Gastrocnemius medialis (tissue), 4 donors: ENCODE measurements around the gene NEK10.

Source experiments
- POLR2A ChIP-seq, 2 donors: fragments of 450-650 bp; IDR thresholded peaks; one replicate each; pipeline ENCODE4 v1.6.1; 2017; ENCODE audit warnings: antibody characterized with exemption in 2 of 2, mild to moderate bottlenecking in 2 of 2, moderate library complexity in 2 of 2
- TF ChIP-seq, protein P1 (sequence below), 5 experiments: fragments of 450-650 bp in 3 of 5; fragments of 200-600 bp in 2 of 5; sonication (generic) in 2 of 5; IDR thresholded peaks in 4 of 5; conservative IDR thresholded peaks in 1 of 5; 1 replicate in 4 of 5; 2 replicates in 1 of 5; pipeline ENCODE4 v1.5.1; 2016 to 2019; ENCODE audit warnings: antibody characterized with exemption in 5 of 5, mild to moderate bottlenecking in 3 of 5, moderate library complexity in 3 of 5

DNA sequence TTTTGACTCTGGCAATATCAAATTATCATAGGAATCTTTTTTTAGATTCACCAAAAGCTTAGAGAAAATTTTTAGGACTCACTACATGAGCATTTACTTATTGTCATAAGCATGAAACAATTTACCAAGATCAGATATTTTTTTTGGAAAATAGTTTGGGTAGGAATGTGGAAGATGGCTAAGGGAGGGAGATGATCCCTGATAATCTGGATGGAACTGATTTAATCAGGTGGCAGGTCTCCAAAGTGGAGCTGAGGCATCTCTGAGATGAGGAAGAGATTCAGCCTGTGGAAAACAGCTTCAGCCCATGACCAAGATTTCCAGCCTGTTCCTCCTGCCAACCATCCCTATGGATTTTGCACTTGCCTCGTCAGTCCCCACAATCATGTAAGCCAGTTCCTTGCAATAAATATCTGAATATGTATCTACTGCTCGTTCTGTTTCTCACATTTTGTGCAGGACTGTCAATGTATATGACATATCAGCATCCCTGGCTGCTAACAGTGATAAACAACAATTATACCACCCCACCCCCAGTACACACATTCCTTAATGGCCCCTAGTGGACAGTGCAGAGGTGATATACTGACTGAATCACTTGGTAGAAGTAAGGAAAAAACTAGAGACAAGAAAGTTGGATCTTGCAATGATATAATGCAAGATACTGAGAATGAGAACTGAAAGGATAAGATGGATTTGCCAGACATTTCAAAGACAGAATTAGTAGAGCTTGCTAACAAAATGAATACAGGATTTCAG, 183.8 kb downstream of the NEK10 start:
- TF ChIP-seq, protein P1, sequence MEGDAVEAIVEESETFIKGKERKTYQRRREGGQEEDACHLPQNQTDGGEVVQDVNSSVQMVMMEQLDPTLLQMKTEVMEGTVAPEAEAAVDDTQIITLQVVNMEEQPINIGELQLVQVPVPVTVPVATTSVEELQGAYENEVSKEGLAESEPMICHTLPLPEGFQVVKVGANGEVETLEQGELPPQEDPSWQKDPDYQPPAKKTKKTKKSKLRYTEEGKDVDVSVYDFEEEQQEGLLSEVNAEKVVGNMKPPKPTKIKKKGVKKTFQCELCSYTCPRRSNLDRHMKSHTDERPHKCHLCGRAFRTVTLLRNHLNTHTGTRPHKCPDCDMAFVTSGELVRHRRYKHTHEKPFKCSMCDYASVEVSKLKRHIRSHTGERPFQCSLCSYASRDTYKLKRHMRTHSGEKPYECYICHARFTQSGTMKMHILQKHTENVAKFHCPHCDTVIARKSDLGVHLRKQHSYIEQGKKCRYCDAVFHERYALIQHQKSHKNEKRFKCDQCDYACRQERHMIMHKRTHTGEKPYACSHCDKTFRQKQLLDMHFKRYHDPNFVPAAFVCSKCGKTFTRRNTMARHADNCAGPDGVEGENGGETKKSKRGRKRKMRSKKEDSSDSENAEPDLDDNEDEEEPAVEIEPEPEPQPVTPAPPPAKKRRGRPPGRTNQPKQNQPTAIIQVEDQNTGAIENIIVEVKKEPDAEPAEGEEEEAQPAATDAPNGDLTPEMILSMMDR (IDR thresholded peaks at IDR 0.05 in 4 of 5, conservative IDR thresholded peaks at IDR 0.05 in 1 of 5): no peak
- no peak for TF ChIP-seq POLR2A (IDR thresholded peaks at IDR 0.05)
